GM19025 (cell line): Measurements from ENCODE around the gene CARD11.

Experiments
- ATAC-seq: cut with Tn5 transposase; IDR thresholded peaks from one replicate; pipeline ENCODE4 v1.9.1; 2021; ENCODE audit warnings: mild to moderate bottlenecking, low read depth, moderate library complexity; ENCODE audit not compliant: unreplicated experiment

The CARD11 gene

DNA sequence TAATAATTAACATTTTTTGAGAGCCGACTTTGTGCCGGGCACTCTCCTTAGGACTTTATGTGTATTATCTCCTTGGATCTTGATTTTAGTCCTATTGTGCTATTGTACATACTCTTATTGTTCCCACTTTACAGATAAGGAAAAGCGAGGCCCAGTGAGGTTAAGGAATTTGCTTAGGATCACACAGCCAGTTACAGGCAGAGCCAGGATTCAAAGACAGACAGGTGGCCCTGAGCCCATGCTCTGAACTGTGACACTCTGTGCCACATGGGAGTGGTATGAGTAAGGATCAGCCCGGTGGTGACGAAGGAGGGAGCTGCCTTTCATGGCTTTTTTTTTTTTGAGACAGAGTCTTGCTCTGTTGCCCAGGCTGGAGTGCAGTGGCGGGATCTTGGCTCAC, 183.7 kb downstream of the CARD11 start:
- ATAC-seq, result no peak

DNA sequence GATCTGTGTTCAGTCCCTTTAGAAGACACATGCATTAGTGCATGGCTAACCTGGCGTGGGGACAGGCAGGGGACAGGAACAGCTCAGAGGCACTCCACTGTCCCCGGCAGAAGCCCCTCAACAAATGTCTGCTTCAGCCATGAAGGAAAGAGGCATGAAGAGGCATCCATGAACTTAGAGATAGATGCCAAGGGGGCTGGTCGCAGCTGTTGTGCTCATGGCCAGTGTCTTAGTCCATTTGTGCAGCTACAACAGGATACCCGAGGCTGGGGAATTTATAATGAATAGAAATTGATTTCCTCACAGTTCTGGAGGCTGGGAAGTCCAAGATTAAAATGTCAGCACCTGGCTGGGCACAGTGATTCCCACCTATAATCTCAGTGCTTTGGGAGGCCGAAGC, 185.0 kb downstream of the CARD11 start:
- ATAC-seq, result no peak

DNA sequence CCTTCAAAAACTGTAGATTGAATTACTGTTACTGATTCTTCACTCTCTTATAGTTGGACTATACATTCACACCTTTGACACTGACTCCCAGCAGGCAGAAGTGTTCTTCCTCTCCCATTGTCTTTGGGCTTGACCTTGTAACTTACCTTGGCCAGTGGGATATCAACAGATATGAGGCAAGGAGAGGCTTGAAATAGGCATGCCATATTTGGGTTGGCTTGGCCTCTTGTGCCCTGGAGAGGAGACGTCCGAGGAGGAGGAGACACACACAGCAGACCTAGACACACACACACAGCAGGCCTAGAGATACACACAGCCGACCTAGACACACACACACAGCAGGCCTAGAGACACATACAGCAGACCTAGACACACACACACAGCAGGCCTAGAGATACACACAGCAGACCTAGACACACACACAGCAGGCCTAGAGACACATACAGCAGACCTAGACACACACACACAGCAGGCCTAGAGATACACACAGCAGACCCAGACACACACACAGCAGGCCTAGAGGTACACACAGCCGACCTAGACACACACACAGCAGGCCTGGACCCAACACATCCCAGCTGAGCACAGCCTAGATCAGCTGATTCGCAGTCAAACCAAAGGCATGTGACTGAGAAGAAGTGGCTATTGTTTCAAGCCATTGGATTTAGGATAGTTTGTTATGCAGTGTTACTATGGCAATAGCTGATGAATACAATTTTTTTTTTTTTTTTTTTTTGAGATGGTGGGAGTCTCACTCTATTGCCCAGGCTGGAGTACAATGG, 187.1 kb downstream of the CARD11 start:
- no peak for ATAC-seq
